VCaP (cell line): ENCODE data around the gene GPR15LG.
"Not testable (repeated sequence)": the region's sequence is repeated elsewhere in the genome, so short reads cannot be mapped to it uniquely, and the experiment has no call there.

ENCODE experiments used
- H3K27ac ChIP-seq: fragments of 450-650 bp; 2 replicates; pipeline ENCODE4 v1.5.1; 2017
- TF ChIP-seq, protein P1 (sequence below): fragments of 450-650 bp; conservative IDR thresholded peaks from 2 replicates; pipeline ENCODE4 v1.5.1; 2017; ENCODE audit warnings: mild to moderate bottlenecking, moderate library complexity

GPR15LG gene

DNA sequence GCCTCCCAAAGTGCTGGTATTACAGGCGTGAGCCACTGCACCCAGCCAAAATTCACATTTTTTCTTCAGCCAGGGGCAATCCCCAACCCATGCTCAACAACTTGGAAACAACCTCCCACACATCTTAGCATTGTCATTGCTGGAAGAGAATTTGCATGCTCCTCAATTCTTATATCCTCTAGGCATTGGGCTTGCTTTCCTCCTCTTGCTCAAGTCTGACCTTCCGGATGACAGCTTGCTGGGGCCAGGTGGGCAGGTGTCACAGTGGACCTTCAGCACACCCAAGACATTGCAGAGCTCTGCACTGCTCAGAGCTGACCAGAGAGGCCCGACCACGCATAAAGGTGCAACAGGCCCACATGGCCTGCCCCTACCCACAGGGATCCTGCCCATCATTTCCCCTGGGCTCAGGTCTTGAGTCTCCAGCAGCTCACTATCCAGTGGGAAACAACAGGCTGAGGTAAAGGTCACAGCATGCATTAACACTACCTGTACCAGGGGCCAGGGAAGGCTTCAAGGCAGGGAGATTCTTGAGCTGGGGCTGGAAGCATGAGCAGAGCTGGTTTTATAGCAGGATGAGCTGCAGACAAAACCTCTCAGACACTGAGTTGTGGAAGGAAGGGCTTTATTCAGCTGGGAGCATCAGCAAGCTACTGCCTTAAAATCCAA lies 6.8 kb upstream of the GPR15LG start:
- H3K27ac ChIP-seq = no peak overlapping the region
- TF ChIP-seq, protein P1, sequence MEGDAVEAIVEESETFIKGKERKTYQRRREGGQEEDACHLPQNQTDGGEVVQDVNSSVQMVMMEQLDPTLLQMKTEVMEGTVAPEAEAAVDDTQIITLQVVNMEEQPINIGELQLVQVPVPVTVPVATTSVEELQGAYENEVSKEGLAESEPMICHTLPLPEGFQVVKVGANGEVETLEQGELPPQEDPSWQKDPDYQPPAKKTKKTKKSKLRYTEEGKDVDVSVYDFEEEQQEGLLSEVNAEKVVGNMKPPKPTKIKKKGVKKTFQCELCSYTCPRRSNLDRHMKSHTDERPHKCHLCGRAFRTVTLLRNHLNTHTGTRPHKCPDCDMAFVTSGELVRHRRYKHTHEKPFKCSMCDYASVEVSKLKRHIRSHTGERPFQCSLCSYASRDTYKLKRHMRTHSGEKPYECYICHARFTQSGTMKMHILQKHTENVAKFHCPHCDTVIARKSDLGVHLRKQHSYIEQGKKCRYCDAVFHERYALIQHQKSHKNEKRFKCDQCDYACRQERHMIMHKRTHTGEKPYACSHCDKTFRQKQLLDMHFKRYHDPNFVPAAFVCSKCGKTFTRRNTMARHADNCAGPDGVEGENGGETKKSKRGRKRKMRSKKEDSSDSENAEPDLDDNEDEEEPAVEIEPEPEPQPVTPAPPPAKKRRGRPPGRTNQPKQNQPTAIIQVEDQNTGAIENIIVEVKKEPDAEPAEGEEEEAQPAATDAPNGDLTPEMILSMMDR = no peak

DNA sequence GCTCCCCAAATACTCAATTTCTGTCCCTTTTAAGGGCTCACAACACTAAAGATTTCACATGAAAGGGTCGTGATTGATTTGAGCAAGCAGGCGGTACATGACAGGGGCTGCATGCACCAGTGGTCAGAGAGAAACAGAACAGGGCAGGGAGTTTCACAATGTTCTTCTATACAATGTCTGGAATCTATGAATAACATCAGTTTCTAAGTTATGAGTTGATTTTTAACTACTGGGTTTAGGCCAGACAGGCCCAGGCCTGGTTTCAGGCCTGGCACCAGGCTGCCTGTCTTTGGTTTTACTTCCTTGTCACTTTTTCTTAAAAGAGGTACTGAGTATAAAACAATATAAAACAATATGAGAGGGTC lies 6.3 kb upstream of the GPR15LG start:
- not testable (repeated sequence) for H3K27ac ChIP-seq

DNA sequence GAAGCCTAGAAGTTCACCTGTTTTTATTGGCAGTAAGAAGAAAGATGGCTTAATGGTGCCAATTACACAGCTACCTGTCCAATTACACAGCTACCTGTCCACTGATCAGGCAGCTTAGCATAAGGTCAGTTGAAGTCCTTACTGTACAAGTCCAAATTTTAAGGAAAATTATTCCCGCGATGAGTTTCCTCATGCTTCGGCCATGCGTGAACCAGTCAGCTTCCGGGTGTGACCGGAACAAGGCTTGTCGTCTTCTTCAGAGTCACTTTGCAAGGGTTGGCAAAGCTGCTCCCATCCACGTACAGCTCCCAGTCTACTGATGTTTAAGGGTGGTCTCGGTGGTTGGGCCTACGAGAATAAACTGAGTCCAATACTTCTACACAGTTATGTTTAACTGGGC lies 5.2 kb upstream of the GPR15LG start:
- H3K27ac ChIP-seq = not testable (repeated sequence)

DNA sequence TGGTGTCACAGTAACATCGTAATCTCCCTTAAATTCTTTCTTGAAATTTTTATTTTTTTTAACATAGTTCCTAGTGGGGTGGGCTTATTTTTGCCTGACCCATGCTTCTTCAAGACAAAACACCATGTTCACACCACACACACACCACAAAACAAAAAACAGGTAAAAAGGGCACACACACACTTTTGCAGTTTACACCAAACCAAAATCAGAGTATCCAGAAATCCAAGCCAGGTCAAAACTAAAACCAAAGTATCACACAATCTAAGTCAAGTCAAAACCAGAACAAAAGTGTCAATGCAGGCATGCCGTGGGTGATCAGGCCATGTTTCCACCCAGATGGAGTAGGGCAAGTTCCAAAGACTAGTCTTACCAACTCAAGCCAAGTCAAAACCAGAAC lies 2.4 kb upstream of the GPR15LG start:
- H3K27ac ChIP-seq = not testable (repeated sequence)

DNA sequence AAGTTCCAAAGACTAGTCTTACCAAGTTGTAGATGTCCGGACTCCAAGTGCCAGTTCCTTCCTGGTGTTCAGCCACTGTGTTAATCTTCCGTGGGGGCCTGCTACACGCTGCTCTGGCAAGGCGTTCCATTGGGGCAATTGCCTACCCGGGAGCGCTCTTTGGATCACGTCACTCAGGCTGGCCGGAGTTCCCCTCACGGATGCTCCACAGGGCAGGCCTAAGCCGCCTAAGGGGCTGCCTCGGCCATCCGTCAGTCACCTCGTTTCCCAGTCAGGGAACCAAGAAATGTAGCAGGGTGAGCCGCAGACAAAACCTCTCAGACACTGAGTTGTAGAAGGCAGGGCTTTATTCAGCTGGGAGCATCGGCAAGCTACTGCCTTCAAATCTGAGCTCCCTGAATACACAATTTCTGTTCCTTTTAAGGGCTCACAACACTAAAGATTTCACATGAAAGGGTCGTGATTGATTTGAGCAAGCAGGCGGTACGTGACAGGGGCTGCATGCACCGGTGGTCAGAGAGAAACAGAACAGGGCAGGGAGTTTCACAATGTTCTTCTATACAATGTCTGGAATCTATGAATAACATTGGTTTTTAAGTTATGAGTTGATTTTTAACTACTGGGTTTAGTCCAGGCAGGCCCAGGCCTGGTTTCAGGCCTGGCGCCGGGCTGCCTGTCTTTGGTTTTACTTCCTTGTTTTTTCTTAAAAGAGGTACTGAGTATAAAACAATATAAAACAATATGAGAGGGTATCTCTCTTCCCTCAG lies 1.7 kb upstream of the GPR15LG start:
- H3K27ac ChIP-seq = not testable (repeated sequence)

DNA sequence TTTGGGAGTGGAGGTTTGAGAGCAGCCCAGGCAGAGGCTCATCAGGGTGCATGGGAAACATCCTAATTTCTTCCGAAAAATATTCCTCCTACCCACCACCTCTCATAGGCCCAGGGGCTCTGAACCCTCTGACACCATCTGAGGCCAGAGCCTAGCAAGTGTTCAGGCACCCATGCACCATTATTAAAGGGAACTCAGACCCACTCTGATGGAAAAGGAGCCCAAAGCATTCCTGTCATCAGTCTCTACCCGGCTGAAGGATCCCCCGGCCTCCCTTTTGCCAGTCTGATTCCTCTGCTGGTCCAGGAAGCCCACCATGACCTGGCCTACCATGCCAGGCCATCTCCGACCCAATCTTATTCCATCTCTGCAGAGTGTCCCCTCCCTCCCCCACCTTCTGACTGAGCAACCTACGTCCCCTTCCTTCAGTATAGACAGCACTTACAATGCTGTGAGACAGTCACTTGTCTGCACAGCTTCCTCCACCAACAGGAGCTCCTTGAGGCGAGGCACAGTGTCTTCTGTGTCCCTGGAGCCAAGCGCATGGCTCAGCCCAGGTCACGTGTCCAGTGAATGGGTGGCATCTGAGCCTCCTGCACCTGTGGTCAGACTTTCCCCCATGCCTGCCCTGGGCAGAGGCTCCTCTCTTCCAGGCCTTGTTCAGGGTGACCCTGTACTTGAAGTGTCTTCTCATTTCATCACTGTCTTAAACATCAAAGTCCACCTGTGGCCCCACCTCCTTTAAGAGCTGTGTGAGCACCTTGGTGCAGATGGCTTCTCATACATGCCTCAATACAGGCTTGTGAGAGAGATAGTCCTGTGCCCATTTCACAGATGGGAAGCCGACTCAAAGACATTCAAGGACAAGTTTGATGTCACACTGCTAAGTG lies 889 bp upstream of the GPR15LG start:
- H3K27ac ChIP-seq = no peak overlapping the region
- TF ChIP-seq, protein P1 = no peak

DNA sequence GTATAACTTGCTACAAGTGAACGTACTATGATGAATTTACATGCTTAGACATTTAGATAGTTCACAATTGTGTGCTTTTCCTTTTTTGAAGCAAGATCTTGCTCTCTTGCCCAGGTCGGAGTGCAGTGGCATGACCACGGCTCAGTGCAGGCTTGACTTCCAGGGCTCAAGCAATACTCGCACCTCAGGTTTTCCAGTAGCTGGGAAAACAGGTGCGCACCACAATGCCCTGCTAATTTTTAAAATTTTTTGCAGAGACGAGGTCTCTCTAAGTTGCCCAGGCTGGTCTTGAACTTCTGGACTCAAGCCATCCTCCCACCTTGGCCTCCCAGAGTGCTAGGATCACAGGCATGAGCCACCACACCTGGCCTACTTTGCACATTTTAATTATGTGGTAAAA lies 1.8 kb downstream of the GPR15LG start:
- H3K27ac ChIP-seq = no peak overlapping the region
- TF ChIP-seq, protein P1 = no peak

DNA sequence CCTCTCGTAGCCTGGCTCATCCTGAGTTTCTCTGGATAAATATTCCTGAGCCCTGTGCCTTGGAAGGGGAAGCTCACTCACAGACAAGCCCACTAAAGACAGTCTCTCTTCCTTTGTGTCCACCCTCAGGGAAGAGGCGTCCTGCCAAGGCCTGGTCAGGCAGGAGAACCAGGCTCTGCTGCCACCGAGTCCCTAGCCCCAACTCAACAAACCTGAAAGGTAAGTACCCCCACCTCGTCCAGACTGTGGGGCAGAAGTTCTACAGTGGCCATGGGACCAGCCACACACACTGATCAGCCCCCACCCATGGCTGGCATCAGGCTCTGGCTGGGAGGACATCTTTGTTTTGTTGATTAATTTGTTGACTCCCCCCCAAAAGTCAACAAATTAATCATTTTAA lies 2.8 kb downstream of the GPR15LG start:
- TF ChIP-seq, protein P1 = no peak
- no peak overlapping the region for H3K27ac ChIP-seq

DNA sequence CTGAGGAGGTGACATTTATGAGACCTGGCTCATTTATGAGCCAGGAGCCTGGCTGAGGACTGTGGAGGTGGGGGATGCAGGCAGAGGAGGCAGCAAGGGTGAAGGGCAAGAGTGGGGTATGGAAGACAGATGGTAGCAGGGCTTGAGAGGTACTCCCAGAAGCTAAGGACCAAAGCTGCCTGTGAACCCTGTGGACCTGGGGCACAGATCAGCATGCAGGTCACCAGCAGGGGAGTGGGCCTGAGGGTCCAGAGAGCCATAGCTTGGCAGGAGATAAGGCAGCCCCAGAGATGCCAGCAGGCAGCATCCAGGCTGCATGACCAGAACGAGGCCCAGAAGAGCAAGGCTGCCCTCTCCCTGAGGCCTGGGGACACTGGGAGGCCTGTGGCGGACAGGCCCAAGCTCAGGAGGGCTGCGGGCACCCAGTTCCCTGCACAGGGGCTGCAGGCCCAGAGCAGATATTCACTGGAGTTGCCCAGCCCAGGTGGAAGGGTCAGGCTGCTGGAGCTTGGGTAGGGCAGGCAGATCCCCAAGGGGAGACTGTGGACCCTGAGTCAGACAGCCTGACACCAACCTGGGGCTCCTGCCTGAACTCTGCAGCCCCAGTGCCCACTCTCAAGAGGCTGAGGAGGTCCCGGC lies 3.4 kb downstream of the GPR15LG start:
- H3K27ac ChIP-seq = no peak overlapping the region
- TF ChIP-seq, protein P1 = no peak
